Activated T-cell treated with anti-CD3 and anti-CD28 coated beads, Interleukin-2, amount 50 U/mL, for 1 hour (primary cell): ENCODE results near the gene TSPAN1.

ENCODE experiments used
- DNase-seq: peaks from one replicate; pipeline ENCODE4 v3.0.0-alpha.2; 2020

The TSPAN1 gene

DNA sequence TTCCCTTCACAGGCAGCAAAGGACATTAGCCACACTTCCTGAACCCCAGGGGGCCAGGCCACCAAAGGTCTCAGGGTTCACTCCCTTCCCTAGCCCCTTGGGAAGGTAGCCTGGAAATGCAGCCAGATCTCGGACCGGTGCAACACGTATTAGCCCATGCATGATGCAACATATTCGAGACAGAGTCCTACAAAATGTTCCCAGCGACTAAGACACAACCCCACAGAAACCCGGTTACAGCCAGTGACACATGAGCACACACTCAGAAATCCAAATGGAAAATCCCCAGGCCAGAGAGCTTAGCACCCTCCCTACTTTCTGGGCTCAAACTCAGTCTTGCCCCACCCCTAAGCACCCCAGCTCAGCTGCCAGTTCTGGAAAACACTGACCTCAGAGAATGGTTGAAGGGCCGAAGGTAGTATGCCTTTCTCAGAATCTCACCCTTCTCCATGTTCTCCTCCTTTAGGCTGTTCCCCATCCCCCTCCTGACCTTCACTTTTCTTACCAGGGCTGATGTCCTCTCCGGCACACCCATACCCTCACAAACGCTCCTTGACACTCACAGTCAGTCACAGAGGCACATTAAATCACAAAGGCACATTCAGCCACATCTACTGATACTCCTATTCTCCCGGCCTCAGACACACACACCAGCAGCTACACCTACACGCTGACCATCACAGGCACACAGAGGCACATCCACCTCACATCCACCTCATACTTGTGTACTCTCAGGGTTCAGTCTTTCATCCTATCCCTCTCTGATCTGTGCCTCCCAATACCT, at the start of gene TSPAN1:
TSPAN1 (plus strand) TSS at position 640 of the 784 bp plus-strand sequence. CDS start 6,021 bp downstream, outside the sequence.
- no peak for DNase-seq

- DNase-seq = no peak
These were observed 46.5 kb upstream of the TSPAN1 start for GRCh38 chr1:46128344-46128743.

DNA sequence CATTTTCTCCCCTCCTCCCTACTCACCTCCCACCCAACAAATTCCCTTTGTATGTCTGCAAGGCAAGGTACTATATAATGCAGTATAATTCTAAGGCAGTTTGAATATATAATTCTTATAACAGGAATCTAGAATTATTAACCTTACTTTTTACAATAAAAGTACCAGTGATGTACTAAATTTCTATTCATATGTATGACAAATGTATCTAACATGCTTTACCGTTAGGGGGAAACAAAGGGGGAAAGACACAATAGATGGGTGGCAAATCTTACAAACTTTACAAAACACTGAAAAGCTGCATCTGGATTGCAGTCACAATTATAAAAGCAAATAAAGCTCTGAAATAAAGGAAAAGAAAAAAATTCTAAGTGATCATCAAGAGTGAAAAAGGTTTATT, 44.8 kb upstream of the TSPAN1 start:
- DNase-seq = no peak

DNA sequence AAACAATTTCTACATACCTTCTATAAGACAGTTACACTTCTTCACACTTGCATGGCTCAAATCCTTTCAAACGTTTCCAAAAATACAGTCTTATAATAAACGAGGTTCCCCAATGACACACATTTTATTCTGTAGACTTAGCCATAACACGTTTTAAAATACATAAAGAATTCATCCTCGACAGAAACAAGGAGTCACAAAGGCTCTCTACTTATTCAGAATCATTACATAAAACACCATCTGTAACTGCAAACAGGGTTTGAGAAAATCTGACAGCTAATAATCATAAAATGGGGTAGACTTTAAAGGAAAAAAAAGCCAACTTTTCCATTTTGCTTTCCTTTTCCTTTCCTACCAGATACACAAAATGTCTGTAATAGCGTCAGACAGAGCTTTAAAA, 44.3 kb upstream of the TSPAN1 start:
- DNase-seq = no peak

DNA sequence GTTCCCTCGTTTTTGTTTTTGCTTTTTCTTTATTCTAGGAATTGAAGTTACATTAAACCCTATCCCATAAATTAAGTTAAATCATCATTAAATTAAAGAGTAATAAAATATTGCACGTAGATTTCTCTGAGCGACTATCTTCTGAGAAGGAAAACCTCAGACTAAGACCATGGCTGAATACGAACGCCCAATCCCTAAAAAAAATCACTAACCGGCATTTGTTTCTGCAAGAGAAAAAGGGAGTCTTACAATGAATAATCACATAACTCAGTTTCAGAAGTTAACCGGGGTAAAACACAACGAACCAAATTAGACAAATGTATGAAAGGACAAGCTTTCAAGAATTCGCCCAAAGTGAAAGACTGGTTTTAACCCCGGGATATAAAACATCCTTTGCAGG, 43.8 kb upstream of the TSPAN1 start:
- no peak for DNase-seq

GRCh38 chr1:46131712-46132528, 43.0 kb upstream of the TSPAN1 start:
- peak; percentile 41 for DNase-seq

GRCh38 chr1:46132529-46133180, 42.2 kb upstream of the TSPAN1 start, which contains the start of gene PIK3R3:
TSS of gene PIK3R3 (minus strand) at chr1:46132629. CDS start at chr1:46131952, 677 bp downstream.
- peak; percentile 80 for DNase-seq

DNA sequence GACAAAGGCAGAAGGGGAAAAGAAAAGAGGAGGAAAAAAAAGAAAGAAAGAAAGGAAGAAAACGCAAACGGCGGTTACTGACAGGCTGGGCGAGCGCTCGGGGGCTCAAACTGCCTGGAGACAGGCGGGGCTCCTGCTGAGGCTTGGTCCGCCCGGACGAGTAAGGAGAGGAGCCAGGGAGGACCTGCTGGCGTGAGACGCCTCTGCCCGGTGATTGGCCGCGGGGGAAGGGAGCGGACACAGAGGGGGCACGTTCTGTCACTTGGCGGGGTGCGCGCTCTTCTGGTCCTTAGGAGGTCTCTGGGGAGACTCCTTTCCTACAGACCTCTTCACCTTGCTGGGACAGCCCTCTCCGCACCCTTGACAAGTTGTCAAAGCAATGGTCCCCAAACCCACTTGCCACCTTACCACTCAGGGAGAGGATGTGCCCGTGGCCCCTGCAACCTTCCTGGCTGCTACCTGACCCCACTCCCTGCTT, 41.7 kb upstream of the TSPAN1 start:
- no peak for DNase-seq

DNA sequence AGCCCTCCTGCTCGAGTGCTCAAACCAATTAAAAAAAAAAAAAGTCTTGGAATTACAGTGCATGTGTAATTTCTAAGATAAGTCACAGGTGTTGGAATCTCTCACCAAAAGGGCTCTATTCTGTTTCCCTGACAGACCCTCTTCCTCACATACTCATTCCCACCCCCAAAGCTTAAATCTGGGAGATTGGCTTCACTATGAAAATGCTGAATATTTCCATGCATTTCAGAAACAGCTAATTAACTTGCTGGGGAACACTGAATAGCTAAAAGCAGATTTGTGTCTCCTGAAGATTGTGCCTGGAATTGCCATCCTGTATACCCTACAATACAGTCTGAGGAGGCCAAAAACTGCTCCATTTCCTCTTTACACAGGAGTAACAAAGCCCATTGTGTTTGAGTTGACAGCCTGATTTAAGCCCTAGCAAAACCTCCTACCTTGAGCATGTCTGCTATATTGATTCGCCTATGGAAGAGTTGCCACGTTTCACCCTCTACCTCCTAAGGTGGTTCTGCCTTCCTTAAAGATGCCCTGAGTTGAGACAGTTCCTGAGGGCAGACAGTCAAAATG, 41.0 kb upstream of the TSPAN1 start:
- DNase-seq = no peak

DNA sequence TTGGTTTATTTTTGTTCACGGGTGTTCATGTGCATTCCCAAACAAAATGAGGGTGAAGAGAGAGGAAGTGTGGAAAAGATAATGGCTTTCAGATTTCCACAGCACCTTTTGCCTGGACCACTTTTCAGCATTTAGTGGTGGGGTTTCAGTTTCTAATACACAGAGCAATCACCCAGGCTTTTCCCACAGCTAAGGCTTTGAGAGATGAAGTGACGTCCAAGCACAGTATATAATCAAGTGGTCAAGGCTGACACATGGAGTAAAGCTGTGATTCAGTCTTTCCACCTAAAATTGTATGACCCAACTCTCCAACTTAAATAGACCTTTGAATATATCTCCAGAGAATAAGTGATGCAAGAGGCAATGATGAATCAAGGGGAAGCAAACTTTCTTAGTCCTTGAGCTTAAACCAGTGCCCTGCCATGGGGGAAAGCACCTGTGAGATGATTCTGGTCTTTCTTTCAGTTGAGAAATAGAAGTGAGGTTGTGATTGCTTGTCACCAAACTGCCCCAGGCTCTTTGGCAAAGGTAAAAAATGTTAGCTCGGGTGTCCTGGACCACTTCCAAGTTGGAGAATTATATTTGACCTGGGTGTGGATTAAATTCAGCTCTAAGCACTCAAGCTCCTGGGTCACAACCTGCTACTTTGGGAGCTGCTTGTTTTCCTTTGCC, 40.1 kb upstream of the TSPAN1 start:
- DNase-seq = no peak

DNA sequence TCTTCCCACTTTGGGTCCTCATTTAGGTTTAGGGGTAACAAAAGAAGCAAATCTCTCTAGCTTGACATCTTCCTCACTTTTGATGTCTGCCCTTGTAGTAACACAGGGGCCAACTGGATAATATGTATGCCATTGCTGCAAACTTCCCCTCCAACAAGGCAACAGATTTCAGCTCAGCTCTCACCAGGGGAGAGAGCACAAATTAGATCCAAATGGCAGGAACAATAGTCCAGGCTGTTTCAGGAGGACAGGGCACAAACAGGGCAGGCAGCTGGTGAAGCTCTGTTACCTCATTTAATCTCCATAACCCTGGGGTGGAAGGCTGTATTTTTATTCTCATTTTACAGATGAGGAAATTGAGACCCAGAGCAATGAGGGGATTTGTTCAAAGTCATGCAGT, 38.2 kb upstream of the TSPAN1 start:
- no peak for DNase-seq

DNA sequence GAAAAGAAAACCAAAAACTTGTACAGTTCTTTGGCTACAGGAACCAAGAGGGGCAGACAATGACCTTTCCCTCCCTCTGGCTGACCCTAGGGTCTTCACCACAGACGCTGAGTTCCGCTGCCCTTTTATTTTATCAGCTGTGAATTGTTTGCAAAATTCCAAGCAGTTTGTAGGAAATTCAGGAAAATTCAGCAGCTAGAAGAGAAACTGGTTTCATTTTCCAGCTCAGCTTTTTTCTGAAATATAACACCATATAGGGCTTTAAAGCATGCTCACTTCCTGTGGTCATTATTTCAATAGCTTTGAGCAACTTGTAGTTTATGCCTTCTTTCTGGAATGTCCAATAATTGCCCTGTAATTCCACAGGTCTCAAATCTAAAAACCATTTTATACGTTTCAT, 37.0 kb upstream of the TSPAN1 start:
- DNase-seq = no peak

GRCh38 chr1:46148318-46148717, 26.6 kb upstream of the TSPAN1 start:
- DNase-seq = no peak

GRCh38 chr1:46150085-46150484, 24.8 kb upstream of the TSPAN1 start:
- DNase-seq = no peak

DNA sequence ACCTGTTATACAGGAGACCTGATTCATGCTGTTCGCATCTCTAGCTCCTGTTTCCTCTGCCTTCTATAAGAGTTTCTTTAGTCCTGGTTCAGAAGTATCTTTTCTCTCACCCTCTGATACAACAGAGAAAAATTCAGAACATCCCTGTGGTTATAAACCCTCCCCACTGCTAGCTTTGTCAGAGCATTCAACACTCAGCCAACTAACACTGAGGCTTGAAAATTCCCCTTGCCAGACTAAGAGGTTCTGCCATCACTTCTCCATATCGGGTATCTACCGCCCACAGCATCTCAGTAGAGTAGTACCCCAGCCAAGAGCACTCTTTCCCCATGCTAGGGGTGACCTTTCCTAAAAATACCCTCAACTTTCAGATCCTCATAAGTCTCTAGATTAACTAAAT, 22.9 kb upstream of the TSPAN1 start:
- DNase-seq = no peak

GRCh38 chr1:46153228-46153627, 21.7 kb upstream of the TSPAN1 start:
- no peak for DNase-seq

DNA sequence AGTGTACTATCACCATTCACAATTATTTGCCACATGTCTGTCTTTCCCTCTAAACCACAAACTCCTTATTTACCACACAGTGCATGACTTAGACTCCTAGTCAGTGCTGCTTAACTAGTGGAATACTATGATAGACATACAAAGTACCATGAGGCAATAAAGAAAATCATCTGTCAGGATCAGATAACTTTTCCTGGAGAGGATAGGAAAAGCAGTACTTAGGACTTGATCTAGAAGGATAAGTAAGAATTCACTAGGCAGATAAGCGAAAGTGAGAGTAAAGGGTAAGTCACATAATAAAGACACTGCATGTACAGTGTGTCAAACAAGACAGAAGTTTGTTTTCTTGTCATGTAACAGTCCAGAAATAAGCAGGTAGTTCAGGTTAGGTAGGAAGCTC, 21.2 kb upstream of the TSPAN1 start:
- DNase-seq = no peak

DNA sequence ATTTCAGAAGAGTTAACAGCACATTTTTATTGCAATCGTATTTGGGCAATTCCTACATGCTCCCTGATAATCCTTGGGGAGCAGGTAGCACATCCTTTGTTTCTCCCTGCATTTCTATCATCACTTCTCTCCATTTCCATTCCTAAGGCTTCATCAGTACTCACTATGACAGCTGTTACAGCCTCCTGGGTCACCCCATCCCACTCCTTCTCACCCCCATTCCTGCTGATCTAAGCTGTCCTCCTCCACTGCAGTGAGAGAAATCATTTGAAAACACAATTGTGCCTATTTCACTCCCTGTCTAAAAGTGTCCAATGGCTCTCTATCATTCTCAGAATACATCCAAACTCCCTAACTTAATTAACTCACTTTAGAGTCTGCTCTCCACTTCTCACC, 17.0 kb upstream of the TSPAN1 start:
- DNase-seq = no peak

DNA sequence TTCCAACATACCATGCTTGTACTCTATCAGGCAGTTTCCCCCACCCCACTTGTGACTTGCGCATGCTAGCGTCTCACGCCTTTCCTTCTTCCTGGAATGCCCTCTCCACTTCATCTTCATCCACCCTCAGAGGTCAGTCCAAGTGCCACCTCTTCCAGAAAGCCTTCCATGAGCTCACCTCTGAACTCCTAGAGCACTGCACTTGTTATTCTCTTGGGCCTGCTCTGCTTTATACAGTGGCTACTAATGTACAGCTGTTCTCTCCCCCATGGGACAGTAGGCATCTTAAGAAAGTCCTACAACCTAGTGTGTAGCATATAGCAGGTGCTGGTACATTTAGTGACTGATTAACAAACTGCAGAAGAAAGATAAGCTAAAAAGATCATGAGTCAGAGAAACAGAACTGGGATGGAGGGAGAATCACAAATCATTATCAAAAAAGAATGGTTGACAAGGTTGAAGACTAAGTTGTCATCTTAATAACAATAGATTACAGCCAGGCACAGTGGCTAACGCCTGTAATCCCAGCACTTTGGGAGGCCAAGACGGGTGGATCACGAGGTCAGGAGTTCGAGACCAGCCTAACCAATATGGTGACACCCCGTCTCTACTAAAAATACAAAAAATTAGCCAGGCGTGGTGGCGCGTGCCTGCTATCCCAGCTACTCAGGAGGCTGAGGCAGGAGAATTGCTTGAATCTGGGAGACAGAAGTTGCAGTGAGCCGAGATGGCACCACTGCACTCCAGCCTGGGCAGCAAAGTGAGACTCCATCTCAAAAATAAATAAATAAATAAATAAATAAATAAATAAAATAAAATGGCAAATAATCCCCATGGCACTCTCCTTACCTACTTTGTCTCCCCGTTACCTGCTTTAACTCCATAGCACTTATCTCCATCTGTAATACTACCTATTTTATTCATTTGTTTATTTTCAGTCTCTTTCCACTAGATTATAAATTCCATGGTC, 16.3 kb upstream of the TSPAN1 start:
- DNase-seq = no peak

DNA sequence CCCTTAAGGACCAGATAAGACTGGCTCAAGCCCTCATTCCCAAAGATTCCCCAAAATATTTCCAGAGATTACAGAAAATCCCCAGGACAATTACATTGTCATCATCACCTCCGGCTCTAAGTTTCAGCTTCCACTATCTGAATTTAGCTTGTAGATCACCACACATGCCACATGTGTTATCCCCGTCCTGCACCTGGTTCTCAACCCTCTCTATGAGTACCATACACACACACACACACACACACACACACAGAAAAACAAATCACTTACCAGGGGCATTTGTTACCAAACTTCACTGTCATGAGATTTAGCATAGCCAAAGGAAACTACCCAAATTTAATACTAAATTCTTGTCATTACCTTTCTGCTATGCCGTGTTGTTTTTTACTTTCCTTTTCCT, 15.4 kb upstream of the TSPAN1 start:
- no peak for DNase-seq

- DNase-seq = no peak
These were observed 14.7 kb upstream of the TSPAN1 start for GRCh38 chr1:46160212-46160611.
